HG03457 (cell line): ENCODE results near the gene KCP.

Experiments used
- ATAC-seq: cut with Tn5 transposase; IDR thresholded peaks from one replicate; pipeline ENCODE4 v1.9.1; 2021; ENCODE audit warnings: moderate number of reproducible peaks; ENCODE audit not compliant: unreplicated experiment

KCP gene

GRCh38 chr7:128860158-128861073 lies 50.1 kb downstream of the KCP start:
- ATAC-seq: no peak

DNA sequence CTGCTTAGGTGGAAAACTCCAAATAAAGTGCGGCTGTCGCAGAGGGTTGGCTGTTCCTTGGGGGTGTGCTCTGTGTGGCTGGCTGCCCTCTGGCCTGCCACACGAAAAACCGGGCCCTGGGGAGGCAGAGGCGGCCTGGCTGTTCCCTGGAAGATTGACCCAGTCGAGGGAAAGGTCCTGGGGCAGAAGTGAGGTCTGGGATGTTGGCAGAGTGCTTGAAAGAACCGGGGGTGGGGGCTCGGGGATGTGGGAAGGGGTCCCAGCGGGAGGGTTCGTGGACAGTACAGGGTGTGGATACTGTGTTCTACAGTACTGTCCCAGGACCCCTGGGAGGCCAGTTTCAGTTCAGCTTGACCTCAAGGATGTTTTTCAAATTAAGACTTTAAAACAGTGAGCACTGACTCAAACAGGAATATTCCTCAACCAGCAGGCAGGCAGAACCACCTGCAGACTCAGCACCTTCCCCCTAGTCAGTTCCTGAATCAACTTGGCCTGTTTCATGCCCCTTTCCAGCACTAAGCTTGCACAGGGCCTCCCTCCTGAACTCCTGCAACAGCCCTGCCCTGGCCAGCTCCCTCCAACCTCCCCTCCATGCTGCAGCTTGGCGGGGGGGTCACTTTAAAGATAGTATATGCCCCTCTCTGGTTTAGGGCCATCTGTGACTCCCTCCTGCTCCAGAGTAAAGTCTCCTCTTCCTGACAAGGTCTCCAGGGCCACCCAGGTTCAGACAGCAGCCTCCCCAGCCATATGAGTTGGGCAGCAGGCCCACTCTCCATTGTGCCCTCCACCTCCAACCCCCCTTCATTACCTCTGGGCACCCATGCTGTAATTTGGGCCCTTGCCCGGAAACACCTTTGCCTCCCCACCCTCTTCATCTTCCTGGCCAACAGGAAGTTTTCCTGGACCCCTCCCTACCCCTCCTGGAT lies 51.0 kb downstream of the KCP start:
- no peak for ATAC-seq

DNA sequence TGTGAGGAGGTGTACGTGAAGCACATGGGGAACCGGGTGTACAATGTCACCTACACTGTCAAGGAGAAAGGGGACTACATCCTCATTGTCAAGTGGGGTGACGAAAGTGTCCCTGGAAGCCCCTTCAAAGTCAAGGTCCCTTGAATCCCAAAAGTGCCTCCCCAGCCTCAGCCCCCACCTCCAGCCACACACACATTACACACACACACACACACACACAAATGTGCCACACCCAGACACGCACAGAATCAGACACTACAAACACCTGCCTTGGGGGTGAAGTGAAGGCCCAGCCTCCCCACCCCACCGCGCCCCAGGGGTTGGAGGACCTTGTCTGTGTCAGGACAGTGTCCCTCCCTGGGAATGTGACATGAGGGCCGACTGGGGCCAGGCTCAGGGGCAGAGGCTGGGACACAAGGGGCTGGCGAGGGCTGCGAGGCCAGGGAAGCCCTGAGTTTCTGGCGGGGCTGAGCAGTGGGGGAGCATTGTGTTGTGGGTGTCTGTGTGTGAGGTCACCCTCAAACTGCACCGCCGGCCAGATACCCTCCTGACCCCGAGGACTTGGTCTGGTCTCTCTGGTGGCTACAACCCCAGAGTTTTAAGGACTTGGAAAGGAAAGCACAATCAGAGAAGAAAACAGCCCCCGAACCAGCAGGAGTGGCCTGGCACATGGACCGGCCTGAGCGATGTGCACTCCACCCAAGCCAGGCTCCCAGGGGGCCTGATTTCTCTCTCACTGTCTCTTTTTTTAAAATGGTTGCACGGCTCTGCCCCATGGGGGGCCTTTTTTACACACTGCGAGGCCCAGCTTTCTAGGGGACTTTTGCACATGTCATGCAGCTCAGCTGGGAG lies 51.9 kb downstream of the KCP start:
- ATAC-seq: no peak

GRCh38 chr7:128856001-128856718 lies 54.3 kb downstream of the KCP start:
- ATAC-seq: no peak

DNA sequence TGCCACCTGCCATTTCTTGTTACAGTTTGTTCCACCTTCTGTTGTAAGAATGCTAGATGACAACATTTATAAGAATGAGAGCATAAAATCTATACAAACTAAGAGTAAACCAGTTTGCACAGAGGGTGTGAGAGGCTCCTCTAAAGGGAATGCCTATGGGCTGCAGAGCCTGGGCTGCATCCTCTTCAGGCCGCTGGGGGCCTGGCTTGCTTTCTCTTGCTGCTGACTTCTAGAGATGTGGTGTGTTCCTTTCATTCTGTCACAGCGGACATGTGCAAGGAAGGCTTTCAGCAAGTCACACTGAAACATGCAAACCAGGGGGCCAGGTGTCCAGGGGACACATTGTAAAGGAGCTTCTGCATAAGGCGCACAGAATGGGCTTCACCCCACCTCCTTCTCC lies 55.0 kb downstream of the KCP start:
- ATAC-seq: no peak

DNA sequence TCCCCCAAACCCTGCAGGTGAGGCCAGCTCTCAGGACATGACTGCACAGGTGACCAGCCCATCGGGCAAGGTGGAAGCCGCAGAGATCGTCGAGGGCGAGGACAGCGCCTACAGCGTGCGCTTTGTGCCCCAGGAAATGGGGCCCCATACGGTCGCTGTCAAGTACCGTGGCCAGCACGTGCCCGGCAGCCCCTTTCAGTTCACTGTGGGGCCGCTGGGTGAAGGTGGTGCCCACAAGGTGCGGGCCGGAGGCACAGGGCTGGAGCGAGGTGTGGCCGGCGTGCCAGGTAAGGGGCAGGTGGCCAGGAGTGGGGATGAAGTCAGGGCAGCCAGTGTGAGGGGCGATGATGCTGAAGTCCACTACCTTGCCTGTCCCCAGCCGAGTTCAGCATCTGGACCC lies 56.1 kb downstream of the KCP start:
- ATAC-seq: no peak

DNA sequence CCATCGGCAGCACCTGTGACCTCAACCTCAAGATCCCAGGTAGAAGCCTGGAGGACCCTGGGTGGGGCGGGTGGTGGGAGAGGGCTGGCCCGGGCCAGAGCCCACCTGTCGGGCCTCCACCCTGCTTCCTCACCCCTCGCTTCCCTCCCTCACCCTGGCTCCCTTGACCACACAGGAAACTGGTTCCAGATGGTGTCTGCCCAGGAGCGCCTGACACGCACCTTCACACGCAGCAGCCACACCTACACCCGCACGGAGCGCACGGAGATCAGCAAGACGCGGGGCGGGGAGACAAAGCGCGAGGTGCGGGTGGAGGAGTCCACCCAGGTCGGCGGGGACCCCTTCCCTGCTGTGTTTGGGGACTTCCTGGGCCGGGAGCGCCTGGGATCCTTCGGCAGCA lies 56.7 kb downstream of the KCP start:
- ATAC-seq: no peak

DNA sequence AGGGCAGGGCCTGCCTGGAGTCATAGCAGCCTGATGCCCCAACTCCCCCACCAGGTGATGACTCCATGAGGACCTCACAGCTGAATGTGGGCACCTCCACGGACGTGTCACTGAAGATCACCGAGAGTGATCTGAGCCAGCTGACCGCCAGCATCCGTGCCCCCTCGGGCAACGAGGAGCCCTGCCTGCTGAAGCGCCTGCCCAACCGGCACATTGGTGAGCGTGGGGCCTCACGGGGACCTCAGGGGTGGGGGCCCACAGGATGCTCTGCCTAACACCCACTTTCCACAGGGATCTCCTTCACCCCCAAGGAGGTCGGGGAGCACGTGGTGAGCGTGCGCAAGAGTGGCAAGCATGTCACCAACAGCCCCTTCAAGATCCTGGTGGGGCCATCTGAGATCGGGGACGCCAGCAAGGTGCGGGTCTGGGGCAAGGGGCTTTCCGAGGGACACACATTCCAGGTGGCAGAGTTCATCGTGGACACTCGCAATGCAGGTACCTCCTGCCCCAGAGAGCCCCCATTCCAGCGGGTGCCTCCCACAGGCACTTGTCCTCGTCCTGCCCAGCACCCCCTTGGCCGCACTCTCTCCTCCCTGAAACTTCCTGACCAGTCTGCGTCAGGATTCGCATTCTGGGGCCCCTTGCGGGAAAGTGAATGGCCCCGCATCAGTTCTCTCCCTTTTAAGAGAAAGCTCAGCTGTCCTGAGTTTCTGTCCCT lies 57.8 kb downstream of the KCP start:
- ATAC-seq: no peak

DNA sequence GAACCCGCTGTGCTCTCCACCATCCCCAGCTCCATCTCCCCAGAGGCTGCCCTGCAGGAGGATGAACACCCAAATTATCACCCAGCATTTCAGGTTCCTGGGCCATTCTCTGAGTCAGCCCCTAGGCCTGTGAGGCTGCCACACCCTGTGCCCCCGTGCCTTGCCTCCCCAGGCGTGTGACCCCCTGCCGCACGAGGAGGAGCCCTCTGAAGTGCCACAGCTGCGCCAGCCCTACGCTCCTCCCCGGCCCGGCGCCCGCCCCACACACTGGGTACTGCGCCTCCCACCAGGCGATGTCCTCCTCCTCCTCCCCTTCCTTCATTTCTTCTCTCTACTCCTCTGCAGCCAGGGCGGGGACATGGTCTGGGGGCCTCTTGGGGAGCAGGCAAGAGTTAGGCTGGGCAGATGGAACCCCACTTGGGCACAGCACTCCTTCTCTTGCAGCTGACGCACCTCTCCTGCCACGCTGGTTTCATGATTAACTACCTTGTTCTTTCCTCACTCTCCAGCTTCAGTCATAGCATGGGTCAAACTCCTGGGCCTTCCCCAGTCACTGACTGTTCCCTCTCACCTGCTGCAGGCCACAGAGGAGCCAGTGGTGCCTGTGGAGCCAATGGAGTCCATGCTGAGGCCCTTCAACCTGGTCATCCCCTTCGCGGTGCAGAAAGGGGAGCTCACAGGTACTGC lies 60.6 kb downstream of the KCP start:
- no peak for ATAC-seq

GRCh38 chr7:128849156-128849515 lies 61.4 kb downstream of the KCP start:
- no peak for ATAC-seq

DNA sequence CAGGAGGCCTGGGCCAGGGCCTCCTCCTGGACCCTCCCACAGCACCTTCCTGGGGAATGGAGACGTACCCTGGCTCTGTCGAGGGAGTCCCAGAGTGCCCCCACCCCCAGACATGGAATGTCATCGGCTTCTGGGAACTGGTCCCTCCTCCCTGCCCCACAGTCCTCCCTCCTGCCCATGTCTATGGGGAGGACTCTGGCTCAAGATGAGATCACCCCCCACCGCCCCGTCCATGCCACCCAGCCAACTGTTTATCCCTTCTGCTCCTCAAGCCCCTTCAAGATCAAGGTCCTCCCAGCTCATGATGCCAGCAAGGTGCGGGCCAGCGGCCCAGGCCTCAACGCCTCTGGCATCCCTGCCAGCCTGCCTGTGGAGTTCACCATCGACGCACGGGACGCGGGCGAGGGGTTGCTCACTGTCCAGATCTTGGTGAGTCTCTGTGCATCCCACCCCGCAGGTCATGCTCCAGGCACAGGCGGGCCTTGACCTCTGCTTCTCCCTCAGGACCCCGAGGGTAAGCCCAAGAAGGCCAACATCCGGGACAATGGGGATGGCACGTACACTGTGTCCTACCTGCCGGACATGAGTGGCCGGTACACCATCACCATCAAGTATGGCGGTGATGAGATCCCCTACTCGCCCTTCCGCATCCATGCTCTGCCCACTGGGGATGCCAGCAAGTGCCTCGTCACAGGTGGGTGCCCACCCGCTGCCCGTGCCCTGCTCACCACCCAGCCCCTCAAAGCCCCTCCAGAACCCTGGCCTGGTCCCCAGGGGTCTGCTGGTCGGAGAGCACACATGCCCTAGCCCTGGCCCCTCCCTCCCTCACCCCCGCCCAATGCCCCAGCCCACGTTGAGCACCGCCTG lies 62.0 kb downstream of the KCP start:
- ATAC-seq: no peak

- ATAC-seq: no peak
Observed at GRCh38 chr7:128847721-128848211, 62.7 kb downstream of the KCP start.

DNA sequence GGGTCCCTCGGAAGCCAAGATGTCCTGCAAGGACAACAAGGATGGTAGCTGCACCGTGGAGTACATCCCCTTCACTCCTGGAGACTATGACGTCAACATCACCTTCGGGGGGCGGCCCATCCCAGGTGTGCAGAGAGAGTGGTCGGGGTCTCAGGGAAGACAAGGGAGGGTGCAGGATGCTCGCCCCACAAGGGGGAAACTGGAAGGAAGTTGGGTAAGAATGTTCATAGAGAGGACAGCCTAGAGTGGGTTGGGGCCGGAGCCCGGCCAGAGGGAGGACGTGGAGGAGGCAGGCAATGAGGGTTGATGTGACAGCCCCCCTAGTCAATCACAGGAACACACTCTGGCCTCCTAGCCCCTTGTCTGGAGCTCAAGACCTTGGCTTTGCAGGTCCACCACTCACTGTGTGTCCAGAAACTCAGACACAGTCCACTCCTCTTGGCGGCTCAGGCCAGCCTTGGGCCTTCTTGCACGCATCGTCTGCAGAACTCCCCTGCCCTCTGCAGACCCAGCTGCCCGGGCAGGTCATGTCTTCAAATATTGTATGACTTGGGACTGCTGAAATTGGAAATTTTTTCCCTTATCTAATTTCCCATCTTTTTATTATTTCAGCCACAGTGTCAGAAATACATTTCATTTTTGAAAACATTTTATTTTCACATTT lies 63.6 kb downstream of the KCP start:
- ATAC-seq: no peak

- ATAC-seq: no peak
Observed at GRCh38 chr7:128845987-128846386, 64.5 kb downstream of the KCP start.

GRCh38 chr7:128845475-128845874 lies 65.0 kb downstream of the KCP start:
- ATAC-seq: no peak

GRCh38 chr7:128844777-128845311 lies 65.7 kb downstream of the KCP start:
- no peak for ATAC-seq

- no peak for ATAC-seq
Observed at GRCh38 chr7:128843938-128844621, 66.4 kb downstream of the KCP start.
